Activated naive CD4-positive, alpha-beta T cell treated with anti-CD3 and anti-CD28 coated beads, Interleukin-2, amount 10 ng/mL, durations not matched to agents 7 days and 5 days (primary cell): Measurements from ENCODE around the gene TRERF1.
"Not testable (repeated sequence)": the region's sequence is repeated elsewhere in the genome, so short reads cannot be mapped to it uniquely, and the experiment has no call there.

Experiments
- CTCF ChIA-PET: fragments of 350-600 bp; sonication (Branson Sonifier 250); formaldehyde crosslinking; loops from one replicate; lab custom pipeline; 2021; ENCODE audit warnings: antibody characterized with exemption; lab: Charles Lee
- DNase-seq: peaks from one replicate; pipeline ENCODE4 v3.0.0-alpha.2; 2020
- H3K27ac Mint-ChIP-seq: one replicate; pipeline ENCODE4 v1.8.0; 2021; ENCODE audit warnings: mild to moderate bottlenecking, moderate library complexity, mixed read lengths
- H3K27me3 Mint-ChIP-seq: one replicate; pipeline ENCODE4 v1.8.0; 2021; ENCODE audit warnings: mild to moderate bottlenecking, mixed read lengths
- H3K36me3 Mint-ChIP-seq: one replicate; pipeline ENCODE4 v1.8.0; 2021; ENCODE audit warnings: mixed read lengths
- H3K4me1 Mint-ChIP-seq: one replicate; pipeline ENCODE4 v1.8.0; 2021; ENCODE audit warnings: mixed read lengths
- H3K4me3 Mint-ChIP-seq: one replicate; pipeline ENCODE4 v1.8.0; 2021; ENCODE audit warnings: mild to moderate bottlenecking, moderate library complexity, mixed read lengths
- H3K9me3 Mint-ChIP-seq: one replicate; pipeline ENCODE4 v1.8.0; 2021; ENCODE audit warnings: mixed read lengths

Gene TRERF1

DNA sequence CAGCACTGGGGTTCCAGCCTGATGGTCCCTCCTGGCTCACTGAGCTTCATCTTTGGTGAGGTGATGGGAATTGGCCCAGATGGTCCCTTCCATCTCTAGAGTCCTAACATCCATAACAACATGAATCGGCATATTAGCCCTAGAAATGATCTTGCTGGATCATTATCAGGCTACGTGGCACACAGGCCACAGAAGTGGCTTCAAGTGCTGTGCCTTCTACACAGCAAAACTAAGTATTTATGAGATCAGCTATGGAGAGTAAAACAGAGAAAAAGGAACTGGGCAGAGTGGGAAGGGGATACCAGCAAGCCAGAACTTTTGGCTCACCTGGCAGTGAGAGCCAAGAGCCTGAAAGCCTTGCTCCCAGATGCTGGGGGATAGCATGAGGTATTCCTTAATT lies 116.9 kb downstream of the TRERF1 start:
- peaks cover 2% of the 10 kb centered on the region for H3K36me3 Mint-ChIP-seq
- no peak overlapping the region for H3K4me3 Mint-ChIP-seq
- CTCF ChIA-PET, result no interaction called here
- no peaks in the 10 kb centered on the region for H3K9me3 Mint-ChIP-seq
- H3K27ac Mint-ChIP-seq, result no peak overlapping the region
- DNase-seq, result no peak
- no peaks in the 10 kb centered on the region for H3K27me3 Mint-ChIP-seq
- H3K4me1 Mint-ChIP-seq, result peaks cover 25% of the 10 kb centered on the region

DNA sequence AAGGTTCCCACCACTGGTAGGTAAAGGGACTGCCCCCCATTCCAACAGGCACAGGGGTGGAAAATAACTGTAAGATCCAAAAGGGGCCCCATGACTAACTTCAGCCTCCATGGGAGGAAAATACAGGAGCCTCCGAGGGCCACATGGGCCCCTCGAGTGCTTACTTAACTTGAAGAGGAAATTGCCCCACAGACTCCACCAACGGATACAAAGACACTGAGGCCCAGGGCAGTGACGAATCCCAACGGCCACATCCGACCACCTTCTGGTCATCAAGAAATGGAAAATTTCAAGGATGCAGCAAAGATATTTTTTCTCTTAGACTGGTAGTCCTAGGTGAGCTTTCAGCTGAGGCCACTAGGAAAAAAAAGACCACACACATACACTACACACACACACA lies 118.1 kb downstream of the TRERF1 start:
- no peak overlapping the region for H3K27ac Mint-ChIP-seq
- no peaks in the 10 kb centered on the region for H3K27me3 Mint-ChIP-seq
- DNase-seq, result no peak
- H3K4me1 Mint-ChIP-seq, result peaks cover 14% of the 10 kb centered on the region
- CTCF ChIA-PET, result no interaction called here
- H3K9me3 Mint-ChIP-seq, result no peaks in the 10 kb centered on the region
- H3K4me3 Mint-ChIP-seq, result no peak overlapping the region
- H3K36me3 Mint-ChIP-seq, result no peaks in the 10 kb centered on the region

DNA sequence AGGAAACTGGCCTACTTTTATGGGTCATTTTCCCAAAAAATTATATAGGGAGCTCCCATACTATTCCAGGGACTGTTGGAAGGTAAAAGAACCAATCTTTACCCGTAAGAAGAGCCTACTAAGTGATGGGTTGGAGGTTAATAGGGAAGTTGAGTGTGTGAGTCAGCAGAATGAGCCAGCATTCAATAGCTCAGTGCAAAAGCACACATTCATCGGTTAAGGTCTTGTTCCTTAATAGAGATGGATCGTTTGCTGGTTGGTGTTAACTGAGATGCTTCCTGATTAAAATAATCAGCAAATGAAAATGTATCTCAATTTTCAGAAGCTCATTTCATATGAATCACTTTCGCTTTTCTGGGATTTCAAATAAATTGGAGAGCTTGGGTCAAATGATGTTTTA lies 118.8 kb downstream of the TRERF1 start:
- no peaks in the 10 kb centered on the region for H3K36me3 Mint-ChIP-seq
- no peaks in the 10 kb centered on the region for H3K27me3 Mint-ChIP-seq
- no peaks in the 10 kb centered on the region for H3K9me3 Mint-ChIP-seq
- H3K4me3 Mint-ChIP-seq, result no peak overlapping the region
- no peak for DNase-seq
- CTCF ChIA-PET, result no interaction called here
- no peak overlapping the region for H3K27ac Mint-ChIP-seq
- peaks cover 7% of the 10 kb centered on the region for H3K4me1 Mint-ChIP-seq

DNA sequence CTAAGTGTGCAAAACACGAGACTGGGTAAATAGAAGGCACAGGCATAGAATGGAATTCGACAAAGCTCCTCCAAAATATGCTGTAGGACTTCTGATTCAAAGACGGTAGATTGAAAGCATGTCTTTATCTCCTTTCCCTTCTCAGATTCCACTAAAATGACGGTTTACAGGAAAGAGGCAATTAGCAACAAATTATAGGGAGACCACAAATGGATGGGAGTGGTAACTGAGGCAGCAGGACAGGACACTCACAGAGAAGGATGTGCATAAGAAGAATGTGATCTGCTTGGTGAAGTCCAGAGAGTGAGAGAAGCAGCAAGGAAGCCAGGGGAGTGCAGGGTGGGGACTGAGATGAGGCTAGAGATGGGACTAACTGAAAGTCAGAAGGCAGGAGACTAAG lies 120.7 kb downstream of the TRERF1 start:
- H3K9me3 Mint-ChIP-seq, result no peaks in the 10 kb centered on the region
- CTCF ChIA-PET, result no interaction called here
- no peak overlapping the region for H3K4me3 Mint-ChIP-seq
- no peak for DNase-seq
- no peaks in the 10 kb centered on the region for H3K36me3 Mint-ChIP-seq
- H3K27me3 Mint-ChIP-seq, result no peaks in the 10 kb centered on the region
- no peaks in the 10 kb centered on the region for H3K4me1 Mint-ChIP-seq
- no peak overlapping the region for H3K27ac Mint-ChIP-seq

DNA sequence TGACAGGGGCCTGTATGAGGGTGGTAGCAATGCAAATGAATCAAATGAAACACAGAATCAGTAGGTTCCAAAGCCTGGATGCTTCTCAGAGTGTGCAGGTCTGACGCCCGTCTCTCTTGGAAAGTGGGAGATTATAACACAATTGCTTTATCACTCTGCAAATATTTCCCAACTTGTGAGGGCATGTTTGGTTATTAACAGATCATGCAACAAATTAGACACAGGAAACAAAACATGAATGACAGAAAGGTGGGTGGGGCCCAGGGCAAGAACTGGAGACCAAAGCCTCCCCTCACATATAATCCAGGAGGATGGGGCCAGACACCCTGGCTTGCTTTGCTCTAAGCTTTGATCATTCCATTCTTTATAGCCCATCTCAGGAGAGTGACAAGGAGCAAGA lies 125.5 kb downstream of the TRERF1 start:
- Mint-ChIP-seq H3K27ac (no peak overlapping the region), H3K9me3 (peaks cover 3% of the 10 kb centered on the region), H3K4me1 (peaks cover 4% of the 10 kb centered on the region), H3K4me3 (no peak overlapping the region), H3K36me3 (peaks cover 2% of the 10 kb centered on the region), H3K27me3 (no peaks in the 10 kb centered on the region)
- DNase-seq, result no peak
- CTCF ChIA-PET, result no interaction called here

DNA sequence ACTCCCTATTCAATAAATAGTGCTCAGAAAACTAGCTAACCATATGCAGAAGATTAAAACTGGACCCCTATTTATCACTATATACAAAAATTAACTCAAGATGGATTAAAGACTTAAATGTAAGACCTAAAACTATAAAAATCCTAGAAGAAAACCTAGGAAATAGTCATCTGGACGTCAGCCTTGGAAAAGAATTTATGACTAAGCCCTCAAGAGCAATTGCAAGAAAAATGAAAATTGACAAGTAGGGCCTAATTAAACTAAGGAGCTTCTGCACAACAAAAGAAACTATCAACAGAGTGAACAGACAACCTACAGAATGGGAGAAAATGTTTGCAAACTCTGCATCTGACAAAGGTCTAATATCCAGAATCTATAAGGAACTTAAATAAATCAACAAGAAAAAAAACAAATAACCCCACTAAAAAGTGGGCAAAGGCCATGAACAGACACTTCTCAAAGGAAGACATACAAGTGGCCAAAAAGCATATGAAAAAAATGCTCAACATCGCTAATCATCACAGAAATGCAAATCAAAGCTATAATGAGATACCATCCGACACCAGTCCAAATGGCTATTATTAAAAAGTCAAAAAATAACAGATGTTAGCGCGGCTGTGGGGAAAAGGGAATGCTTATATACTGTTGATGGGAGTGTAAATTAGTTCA lies 126.9 kb downstream of the TRERF1 start:
- CTCF ChIA-PET, H3K4me3 Mint-ChIP-seq, DNase-seq, H3K27ac Mint-ChIP-seq, H3K36me3 Mint-ChIP-seq, H3K9me3 Mint-ChIP-seq, H3K4me1 Mint-ChIP-seq, H3K27me3 Mint-ChIP-seq: not testable (repeated sequence)

DNA sequence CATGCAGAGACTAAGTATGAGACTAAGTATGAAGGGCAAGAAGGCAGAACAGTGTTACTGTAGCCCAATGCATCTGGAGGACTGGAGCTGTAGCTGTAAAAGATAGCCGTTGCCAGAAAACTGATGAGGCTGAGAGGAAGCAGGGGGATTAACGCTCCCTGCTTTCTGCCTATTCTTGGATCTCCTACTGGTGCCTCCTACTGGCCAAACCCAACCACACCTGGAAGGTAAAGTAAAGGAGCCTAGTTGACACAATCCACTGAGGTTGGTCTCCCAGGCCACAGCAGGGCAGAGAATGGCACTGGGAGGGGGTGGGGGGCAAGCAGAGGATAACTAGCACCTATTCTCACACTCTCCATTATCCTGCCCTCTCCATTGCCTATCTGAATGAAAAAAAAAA lies 129.1 kb downstream of the TRERF1 start:
- Mint-ChIP-seq H3K36me3 (peaks cover 2% of the 10 kb centered on the region), H3K9me3 (peaks cover 3% of the 10 kb centered on the region), H3K4me3 (no peak overlapping the region), H3K27ac (no peak overlapping the region), H3K27me3 (no peaks in the 10 kb centered on the region), H3K4me1 (peaks cover 8% of the 10 kb centered on the region)
- no peak for DNase-seq
- CTCF ChIA-PET, result no interaction called here

DNA sequence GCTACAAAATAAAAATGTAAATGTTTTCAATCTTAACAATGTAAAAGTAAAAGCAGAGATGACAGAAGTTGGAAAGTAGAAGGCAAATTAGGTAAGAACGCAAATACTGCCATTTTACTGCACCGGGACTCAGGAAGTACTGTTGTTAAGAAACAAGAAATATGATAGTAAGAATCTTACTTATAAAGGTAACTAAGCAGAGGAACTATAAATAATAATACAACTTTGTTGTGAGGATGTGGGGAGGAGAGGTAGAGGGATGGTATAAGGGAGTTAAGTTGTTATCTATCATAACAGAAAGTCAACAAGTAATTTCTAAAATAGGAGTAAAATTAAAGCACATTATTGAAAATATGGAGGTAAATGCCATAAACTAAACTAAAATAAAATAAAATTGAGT lies 129.8 kb downstream of the TRERF1 start:
- no peak overlapping the region for H3K4me3 Mint-ChIP-seq
- no peak overlapping the region for H3K27ac Mint-ChIP-seq
- CTCF ChIA-PET, result no interaction called here
- peaks cover 9% of the 10 kb centered on the region for H3K4me1 Mint-ChIP-seq
- no peaks in the 10 kb centered on the region for H3K27me3 Mint-ChIP-seq
- peaks cover 3% of the 10 kb centered on the region for H3K9me3 Mint-ChIP-seq
- DNase-seq, result no peak
- peaks cover 2% of the 10 kb centered on the region for H3K36me3 Mint-ChIP-seq

DNA sequence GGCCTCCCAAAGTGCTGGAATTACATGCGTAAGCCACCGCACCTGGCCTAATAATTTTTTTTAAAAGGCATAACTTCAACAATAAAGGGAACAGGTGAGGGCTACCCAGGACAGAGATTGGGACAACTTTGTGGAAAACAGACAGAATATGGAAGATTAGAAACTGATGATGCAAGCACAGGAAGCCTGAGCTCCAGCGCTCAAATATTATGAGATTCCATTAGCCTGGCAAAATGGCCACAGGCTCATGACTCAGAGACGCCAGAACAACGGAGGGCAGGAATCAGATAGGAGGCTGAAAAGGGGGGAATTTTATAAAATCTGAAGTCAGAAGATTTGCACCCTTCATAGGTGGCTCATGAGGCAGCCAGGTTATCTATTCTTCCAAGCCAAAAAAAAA lies 131.0 kb downstream of the TRERF1 start:
- Mint-ChIP-seq H3K36me3 (peaks cover 2% of the 10 kb centered on the region), H3K27me3 (no peaks in the 10 kb centered on the region), H3K4me3 (no peak overlapping the region), H3K9me3 (peaks cover 3% of the 10 kb centered on the region), H3K27ac (no peak overlapping the region), H3K4me1 (peaks cover 13% of the 10 kb centered on the region)
- no peak for DNase-seq
- CTCF ChIA-PET, result no interaction called here

DNA sequence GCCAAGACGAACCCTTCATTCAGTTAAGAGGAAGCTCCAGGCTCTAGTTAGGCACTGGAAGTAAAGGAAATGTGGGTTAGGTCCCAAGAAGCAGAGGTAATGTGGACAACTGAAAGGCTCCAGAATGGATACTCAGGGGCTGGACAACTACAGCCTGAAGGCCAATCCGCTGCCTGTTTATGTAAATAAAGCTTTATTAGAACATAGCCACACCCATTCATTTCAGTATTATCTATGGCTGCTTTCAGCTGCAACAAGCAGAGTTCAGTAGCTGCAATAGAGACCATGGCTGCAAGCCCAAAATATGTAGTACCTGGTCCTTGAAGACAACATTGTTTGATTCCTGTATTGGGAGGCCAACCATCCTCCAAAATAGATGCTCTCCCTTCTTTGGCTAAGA lies 133.2 kb downstream of the TRERF1 start:
- H3K4me1 Mint-ChIP-seq, result peaks cover 13% of the 10 kb centered on the region
- CTCF ChIA-PET, result no interaction called here
- no peaks in the 10 kb centered on the region for H3K36me3 Mint-ChIP-seq
- H3K9me3 Mint-ChIP-seq, result no peaks in the 10 kb centered on the region
- H3K4me3 Mint-ChIP-seq, result no peak overlapping the region
- no peaks in the 10 kb centered on the region for H3K27me3 Mint-ChIP-seq
- DNase-seq, result no peak
- H3K27ac Mint-ChIP-seq, result no peak overlapping the region

DNA sequence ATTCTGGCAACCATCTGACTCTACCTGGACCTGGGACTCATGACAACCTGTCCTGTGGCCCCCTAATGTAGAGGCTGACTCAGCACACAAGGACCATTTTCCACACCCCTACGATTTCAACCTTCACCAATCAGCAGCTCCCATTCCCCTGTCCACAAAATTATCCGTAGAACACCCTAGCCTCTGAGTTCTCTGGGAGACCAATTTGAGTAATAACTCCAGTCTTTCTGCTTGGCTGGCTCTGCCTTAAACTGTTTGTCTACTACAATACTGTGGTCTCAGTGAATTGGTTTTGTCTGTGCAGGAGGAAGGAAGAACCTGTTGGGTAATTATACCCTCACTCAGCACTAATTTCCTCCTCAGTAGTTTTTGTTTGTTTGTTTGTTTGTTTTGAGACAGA lies 134.7 kb downstream of the TRERF1 start:
- no peaks in the 10 kb centered on the region for H3K9me3 Mint-ChIP-seq
- CTCF ChIA-PET, result interaction anchor here (1.1 kb wide), 1 partner anchor 231 kb away, joined by 3 read pairs; no protein-coding TSS in a partner anchor
- no peaks in the 10 kb centered on the region for H3K36me3 Mint-ChIP-seq
- H3K27ac Mint-ChIP-seq, result no peak overlapping the region
- no peak for DNase-seq
- H3K4me1 Mint-ChIP-seq, result peaks cover 12% of the 10 kb centered on the region
- H3K27me3 Mint-ChIP-seq, result no peaks in the 10 kb centered on the region
- no peak overlapping the region for H3K4me3 Mint-ChIP-seq

DNA sequence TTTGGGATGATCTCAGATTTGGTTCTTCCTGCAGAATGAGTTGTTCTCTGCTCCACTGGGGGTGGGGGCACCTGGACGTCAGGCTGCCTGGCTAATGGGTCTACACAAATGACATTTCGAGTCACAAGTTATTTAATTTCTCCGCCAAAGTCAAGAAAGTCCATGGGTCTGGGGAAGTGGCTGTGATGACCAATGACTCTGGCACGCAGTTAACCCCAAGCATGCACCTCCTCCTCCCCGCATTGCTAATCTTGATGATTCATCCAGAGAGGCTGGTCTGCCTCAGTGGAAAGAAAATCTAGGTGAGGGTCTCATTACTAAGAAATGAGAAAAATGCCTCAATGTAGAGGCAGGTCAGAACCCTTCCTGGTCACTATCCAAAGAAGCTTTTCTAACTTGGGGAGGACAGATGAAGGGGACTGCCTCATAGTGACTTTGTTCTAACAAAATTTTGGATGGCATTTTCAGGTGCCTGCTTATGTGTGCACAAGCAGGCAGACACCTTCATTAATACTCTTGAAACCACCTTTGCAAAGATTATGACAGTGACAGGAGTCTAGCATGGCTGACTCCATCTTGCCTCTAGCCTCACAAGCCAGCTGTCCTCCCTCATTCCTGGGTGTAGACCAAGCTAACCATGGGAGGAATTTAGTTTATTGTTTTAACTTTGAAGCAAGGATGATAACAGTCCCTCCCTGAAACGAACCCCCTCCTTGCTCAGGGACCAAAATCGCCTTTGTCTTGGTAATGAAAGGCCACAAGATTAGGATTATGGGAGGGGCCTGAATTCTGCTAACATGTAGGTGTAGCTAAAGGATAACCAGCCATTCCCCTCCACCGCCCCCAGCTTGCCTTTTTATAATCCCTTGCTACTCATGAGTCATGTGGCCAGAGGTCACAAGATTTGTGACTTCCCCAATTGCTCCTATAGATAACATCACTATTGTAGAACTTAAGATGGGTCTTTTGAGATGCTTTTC lies 135.4 kb downstream of the TRERF1 start:
- no peak for DNase-seq
- Mint-ChIP-seq H3K27ac (no peak overlapping the region), H3K27me3 (no peaks in the 10 kb centered on the region), H3K4me1 (peaks cover 9% of the 10 kb centered on the region), H3K36me3 (no peaks in the 10 kb centered on the region), H3K4me3 (no peak overlapping the region), H3K9me3 (no peaks in the 10 kb centered on the region)
- CTCF ChIA-PET, result interaction anchor here (0.7 to 1.1 kb wide), 2 partner anchors 231 to 232 kb away, joined by 3 to 4 read pairs; no protein-coding TSS in a partner anchor

DNA sequence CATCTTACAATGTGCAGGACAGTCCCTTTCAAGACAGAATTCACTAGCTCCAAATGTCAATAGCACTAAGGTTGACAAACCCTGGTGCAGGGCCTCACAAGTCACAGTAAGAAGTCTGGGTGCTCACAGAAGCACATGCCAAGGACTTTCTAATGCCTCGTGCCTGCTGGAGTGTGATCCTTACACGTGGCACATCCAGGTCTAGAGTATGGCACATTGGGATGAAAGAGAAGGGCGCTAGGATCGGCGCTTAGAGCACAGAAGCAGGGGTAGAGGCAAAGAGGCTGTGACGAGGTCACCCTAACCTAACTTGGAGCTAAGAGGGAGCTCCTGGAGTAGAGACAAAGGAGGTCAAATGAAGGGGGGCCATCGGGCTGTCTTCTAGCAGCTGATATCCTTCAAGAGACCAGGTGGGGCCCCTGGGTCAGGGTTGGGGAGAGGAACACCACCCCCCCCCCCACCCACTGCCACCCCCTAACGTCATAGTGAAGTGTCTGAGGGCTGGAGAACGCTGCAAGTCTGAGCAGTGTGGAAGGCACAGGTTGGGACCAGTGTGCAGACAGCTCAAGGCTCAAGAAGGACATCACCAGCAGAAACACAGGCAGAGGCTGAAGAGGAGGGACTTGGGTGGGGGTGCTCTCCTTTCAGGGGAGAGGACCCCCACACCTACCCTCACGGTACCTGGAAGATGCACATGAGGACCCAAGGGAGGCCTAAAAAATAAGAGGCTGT lies 136.3 kb downstream of the TRERF1 start:
- Mint-ChIP-seq H3K4me3 (no peak overlapping the region), H3K27ac (peak overlapping the region; percentile 19), H3K9me3 (no peaks in the 10 kb centered on the region), H3K36me3 (no peaks in the 10 kb centered on the region), H3K4me1 (peaks cover 7% of the 10 kb centered on the region), H3K27me3 (no peaks in the 10 kb centered on the region)
- no peak for DNase-seq
- CTCF ChIA-PET, result no interaction called here

DNA sequence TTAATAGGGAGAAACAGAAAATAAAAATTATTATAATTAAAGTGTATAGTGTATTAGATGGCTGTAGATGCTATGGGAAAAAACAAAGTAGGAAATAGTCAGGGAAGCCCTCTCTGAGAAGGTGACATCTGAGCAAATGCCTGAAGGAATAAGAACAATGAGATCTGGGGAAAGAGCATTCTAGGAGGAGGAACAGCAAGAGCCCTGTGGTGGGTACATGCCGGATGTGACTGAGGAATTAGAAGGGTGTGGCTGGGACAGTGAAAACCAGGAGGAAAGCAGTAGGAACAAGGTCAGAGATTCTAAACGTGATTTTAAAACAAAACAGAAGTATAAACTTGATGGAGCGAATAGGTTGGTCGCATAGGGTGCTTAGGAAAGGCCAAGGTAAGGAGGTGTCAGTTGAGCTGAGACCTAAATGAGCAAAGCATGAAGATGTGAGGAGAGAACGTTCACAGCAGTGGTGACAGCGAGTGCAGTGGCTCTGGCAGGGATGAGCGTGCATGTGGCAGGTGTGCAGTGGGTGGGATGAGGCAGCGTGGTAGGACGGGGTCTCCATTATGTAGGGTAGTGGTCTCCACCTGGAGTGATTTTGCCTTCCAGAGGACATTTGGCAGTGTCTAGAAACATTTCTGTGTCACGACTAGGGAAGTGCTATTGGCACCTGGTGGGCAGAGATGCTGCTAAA lies 137.0 kb downstream of the TRERF1 start:
- H3K27me3 Mint-ChIP-seq, result no peaks in the 10 kb centered on the region
- no peaks in the 10 kb centered on the region for H3K9me3 Mint-ChIP-seq
- no peak for DNase-seq
- no peaks in the 10 kb centered on the region for H3K36me3 Mint-ChIP-seq
- H3K4me1 Mint-ChIP-seq, result peaks cover 7% of the 10 kb centered on the region
- no peak overlapping the region for H3K27ac Mint-ChIP-seq
- H3K4me3 Mint-ChIP-seq, result no peak overlapping the region
- CTCF ChIA-PET, result interaction anchor here (1.9 kb wide), 1 partner anchor 10 kb away, joined by 4 read pairs; no protein-coding TSS in a partner anchor
